Brain pericyte (primary cell): ENCODE measurements around the gene KLHL29.

Source experiments
- DNase-seq: peaks from one replicate; pipeline ENCODE4 v3.0.0-alpha.2; 2012; ENCODE audit warnings: low read depth, low spot score

Gene KLHL29

DNA sequence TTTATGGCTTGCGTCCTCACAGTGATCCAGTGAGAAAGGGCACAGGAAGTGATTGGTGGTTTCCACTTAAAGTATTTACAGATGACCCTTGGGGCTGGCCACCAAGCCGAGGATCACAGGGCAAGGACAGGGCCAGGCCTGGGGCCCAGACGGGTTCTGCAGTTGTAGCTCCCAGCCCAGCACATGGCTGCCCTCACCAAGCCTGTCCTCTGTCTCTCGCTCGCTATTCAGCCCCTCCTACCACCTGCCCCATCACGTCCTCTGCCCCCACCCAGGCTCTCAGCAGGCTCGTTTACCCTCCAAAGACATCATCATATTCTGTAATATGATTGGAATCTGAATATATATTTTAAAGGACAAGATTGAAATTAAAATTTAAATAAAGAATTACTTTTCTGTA lies 246.0 kb downstream of the KLHL29 start:
- DNase-seq: no peak

- no peak for DNase-seq
Measured at GRCh38 chr2:23631389-23631788, 246.4 kb downstream of the KLHL29 start.

DNA sequence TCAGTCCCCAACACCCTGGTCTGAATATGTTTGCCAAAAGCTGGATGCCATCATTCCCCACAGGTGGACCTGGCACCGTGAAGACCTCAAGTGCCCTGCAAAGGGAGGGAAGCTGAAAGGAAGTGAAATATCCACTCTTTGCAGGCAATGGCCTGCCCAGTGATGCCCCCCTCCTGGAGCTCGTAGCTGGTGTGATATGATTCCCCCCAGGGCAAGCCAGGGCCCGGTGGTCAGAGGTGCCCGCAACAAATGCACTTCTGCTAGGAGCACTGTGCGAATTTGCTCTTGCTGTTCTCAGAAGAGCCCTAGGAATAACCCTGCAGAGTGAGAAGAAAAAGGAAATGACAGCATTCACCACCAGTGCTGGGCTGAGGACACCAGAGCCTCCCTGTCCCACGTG lies 247.4 kb downstream of the KLHL29 start:
- DNase-seq: no peak

DNA sequence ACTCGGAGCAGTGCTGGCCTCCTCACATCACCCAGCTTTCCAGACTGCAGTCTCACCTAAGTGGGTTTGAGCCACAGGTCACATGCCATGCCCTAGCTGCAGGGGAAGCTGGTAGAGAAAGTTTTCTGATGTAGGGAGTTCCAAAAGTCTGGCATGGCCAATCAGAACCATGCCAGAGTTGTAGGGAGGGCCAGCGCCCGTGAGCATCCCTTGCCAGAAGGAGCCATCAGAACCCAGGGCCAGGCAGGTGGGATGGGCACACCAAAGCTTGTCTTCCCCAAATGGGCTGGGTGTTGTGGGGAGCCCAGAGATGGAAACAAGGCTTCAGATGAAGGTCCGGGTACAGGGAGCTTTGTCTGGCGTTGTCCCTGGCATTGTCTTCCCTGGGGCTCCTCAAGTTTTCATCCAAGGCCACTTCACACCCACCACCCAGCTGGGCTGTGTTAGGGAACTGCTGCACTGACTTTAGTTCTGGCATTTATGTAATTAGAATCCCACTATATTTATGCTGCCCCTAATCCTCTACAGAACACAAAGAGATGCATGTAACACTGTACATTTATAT lies 247.9 kb downstream of the KLHL29 start:
- DNase-seq: no peak

DNA sequence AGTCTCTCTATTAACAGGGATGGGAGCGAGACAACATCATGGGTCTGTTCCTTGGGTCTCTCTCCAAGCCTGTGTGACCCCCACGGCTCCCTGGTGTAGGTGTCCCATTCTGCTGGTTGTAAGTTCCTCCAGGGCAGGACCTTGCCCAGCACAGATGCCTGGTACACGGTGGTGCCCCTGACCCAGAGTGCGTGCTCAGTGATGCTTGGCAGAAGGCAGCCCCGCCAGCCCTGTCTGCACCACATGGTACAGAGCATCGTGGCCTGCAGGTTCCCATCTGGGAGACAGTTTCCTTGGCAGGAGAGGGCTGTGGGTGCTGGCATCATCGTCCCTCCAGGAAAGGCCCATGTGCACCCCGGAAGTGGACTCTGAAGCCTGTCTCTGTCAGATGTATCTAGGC lies 249.0 kb downstream of the KLHL29 start:
- no peak for DNase-seq

DNA sequence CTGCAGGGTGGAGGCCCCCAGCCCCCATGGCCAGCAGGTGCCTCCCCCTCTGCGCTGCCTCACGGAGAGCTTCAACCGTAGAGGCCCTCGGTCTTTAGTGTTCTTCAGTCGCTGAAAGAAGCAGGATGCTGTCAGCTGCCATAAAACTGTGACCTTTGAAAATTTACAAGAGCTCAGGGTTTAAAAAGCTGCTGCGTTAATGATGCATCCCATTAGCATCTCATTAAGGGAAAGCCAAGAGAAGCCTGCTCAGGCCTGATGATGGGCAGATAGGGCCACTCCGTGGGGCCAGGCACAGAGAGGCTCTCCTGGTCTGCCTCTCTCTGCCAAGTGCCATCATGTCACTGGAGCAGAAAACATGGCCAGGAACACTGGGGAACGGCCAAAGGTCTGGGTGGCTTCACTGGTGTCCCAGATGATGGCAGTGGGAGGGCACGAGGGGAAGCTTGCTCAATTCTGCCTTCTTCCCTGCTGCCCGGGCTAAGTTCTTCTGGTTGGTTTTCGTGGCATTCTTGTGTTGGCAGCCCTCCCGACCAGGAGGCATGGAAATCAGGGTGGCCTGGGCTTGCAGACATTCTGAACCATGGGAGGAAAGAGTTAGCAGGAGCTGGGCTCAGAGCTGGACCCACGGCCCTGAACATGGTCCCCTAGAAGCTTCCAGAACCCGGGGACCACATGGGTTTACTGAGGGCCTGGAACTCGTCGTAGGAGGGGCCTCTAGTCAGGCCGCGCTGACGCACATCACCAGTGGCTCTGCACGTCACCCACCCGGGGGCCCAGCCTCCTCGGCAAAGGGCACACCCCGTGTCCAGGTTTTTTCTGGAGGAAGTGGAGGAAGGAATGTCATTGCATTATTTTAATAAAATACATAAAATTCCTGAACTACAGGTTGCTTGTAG lies 250.7 kb downstream of the KLHL29 start:
- no peak for DNase-seq

DNA sequence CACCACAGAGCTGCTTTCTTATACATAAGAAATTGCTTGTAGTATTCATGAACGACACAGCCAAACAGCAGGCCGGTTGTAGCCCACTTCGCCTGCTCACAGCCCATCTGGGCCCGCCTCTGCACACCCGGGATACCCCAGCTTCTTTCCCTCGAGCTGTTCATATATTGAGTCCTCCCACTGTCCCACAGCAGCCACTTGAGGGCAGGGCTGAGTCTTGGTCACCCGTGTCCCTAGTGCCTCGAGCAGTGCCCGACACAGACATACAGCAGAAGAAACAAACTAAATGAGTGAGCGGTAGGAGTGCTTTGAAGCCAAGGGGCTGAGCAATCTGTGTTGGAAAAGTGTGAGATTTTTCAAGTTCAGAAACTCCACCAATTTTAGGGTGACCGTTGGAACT lies 251.4 kb downstream of the KLHL29 start:
- DNase-seq: no peak

GRCh38 chr2:23637011-23637778 lies 252.2 kb downstream of the KLHL29 start:
- no peak for DNase-seq

DNA sequence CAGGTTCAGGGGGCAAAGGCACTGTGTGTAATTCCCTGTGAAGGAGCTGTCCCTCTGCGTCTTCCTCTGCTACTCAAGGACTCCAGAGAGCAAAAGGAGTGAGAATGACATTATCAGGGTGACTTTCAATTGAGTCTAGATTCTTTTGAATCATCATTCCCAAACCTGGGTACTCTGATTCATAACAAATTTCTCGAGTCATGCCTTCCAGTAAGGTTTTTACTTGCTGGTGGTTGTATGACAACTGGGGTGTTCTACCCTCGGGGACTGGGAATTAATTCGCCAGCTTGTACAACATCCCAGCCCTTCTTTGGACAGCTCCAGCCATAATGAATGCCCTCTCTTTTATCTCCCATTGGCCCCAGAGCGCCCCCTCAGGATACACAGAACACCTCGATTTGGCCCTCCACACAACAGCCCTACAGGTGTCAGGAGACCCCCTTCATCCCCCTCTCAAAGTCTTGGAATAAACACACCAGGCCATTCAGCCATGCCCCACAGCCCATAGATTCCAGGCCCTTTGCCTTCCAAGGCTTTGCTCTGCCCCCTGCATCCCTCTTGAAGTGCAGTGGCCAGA lies 254.5 kb downstream of the KLHL29 start:
- no peak for DNase-seq

- no peak for DNase-seq
Measured at GRCh38 chr2:23640711-23641110, 255.7 kb downstream of the KLHL29 start.

DNA sequence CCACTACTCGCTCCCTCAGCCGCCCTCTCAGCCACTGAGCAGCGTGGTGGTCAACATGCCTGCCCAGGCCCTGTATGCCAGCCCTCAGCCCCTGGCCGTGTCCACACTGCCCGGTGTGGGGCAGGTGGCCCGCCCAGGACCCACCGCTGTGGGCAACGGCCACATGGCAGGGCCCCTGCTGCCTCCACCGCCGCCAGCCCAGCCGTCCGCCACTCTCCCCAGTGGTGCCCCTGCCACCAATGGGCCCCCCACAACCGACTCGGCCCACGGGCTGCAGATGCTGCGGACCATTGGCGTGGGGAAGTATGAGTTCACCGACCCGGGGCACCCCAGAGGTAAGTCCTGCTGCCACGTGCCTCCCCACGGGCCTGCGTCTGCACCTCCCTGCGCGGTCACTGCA lies 257.5 kb downstream of the KLHL29 start:
- DNase-seq: no peak

DNA sequence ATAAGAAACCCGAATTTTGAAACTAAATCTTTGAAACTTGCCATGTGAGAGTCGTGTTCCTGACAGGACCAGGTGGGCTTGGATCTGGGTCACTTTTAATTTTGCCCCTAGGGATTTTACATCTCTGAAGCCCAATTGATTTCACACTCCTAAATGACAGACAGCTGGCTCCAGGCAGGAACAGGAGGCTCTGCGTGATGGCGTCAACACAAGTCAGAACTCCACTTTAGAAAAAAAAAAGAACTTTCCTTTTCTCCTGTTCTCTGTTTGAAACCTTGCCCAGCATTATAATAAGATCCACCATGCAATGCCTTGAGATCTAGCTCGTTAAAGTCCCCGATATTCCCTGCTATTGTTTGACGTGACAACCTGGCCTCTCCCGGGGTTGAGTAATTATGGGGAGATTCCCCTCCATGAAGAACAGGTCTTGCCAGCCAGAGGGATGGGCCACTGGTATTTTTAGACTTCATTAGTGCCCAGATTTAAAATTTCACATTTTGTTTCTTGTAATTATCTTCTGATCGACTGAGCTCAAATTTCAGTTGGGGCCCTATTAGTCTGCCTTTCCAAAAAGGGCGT lies 260.3 kb downstream of the KLHL29 start:
- DNase-seq: no peak

GRCh38 chr2:23647563-23647962 lies 262.6 kb downstream of the KLHL29 start:
- no peak for DNase-seq

- DNase-seq: no peak
Measured at GRCh38 chr2:23649303-23649702, 264.3 kb downstream of the KLHL29 start.

DNA sequence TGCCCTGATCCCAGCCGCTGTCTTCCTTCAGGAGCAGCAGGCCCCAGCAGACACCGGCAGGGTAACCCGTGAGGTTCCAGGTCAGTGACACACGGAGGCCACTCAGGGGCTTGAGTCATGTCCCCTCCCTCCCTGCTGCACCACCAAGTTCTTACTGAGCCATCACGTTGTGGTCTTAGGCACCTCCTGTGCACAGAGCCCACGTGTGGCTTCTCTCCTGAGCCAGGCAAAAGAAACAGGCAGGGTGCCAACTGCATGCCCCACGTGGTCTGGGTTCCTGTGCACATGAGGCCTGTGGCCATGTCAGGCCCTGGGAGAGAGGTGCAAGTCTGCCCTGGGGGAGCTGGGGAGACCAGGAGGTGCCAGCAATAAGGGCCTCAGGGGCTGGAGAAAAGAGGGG lies 264.8 kb downstream of the KLHL29 start:
- no peak for DNase-seq

DNA sequence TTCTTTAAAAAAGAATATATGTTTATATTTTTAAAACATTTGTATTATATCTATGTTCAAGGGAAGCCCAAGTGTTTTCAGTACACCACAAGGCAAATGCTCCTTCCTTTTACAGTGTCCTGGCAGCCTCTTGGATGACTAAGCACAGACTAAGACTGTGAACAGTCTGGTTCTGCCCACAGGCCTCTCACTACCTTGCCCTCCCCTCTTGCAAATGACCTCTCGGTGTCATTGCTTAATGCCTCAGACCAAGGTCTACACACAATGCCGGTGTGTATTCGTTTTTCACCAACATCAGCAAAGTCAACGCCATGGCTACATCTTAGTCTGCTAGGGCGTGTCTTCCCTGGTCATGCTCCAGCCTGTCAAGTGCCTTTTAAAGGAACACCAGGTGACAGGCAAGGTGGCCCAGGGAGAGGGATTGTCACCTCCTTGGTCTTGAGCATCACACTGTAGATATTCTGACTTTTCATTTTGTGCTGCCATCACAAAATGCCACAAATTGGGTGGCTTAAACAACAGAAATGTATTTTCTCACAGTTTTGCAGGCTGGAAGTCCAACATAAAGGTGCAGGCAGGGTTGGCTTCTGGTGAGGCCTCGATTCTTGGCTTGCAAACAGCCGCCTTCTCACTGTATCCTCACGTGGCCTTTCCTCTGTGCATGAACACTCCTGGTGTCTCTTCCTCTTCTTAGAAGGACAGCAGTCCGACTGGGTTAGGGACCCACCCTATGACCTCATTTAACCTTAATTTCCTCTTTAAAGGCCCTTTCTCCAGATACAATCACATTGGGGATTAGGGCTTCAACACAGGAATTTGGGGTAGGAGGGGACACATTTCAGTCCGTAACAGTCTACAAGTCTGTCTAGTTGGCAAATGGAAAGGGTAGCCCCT lies 266.5 kb downstream of the KLHL29 start:
- no peak for DNase-seq

GRCh38 chr2:23653326-23653725 lies 268.3 kb downstream of the KLHL29 start:
- DNase-seq: no peak

- no peak for DNase-seq
Measured at GRCh38 chr2:23654756-23655155, 269.8 kb downstream of the KLHL29 start.

DNA sequence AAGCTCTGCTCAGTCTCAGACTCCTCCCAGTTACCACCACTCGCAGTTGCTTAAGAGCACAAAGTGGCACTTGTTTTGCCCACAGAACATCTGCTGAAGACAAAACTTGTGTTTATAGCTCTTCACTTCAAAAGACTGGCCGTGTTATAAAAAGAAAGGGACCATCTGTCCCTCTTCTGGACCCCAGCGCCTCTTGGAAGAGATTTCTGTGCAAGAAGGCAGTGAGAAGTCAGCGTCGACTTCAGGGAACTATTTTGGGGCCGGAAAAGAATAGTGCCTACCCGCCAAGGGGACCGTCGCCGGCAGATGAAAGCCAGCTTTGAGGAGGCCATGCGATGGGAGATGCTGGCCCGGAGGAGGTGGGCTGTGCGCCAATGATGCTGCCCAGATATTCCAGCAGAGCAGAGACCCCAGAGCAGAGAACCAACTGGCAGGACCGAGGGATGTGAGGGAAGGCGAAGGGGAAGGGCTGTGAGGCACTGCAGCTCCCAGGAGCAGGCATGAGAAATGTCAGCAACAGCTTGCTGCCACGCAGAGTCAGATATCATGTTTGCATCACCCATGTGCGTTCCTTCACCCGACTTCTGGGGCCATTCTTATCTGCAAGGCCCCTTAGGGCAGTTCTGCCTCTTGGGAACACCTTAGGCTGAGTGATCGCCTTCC lies 271.1 kb downstream of the KLHL29 start:
- no peak for DNase-seq

DNA sequence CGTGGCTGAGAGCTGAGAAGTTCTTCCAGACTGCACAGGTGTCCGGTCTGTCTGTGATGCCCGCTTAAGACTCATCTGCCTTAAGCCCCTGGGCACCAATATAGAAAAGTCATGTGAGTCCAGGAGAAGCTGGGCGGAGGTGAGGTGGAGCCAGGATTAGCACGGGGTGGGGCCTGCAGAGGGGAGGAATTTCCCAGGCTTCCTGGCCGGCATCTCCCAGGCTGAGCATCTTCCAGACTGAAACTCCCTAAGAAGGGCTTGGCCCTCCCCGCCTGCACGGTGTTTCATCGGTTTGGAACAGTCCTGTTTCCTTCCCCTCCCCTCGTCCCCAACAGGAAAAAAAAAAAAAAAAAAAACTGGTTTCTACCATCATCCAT lies 271.6 kb downstream of the KLHL29 start:
- no peak for DNase-seq
